ENCODE data around the gene ADRM1.

ADRM1 gene

DNA sequence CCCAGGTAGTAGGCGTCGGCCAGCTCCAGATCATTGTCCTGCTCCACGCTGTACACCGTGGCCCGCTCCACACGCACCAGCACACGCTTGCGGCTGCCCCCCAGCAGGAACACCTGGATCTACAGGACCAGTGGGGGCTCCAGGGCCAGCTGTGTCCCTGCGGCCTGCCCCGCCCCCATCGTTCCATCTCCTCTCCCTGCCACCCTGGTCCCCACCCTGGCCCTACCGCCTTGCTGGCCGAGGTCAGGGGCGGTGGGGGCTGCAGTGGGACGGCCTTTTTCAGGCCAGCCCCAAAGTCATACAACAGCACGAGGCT is 9.8 kb downstream of the ADRM1 start:
- no peak for DNase-seq

DNA sequence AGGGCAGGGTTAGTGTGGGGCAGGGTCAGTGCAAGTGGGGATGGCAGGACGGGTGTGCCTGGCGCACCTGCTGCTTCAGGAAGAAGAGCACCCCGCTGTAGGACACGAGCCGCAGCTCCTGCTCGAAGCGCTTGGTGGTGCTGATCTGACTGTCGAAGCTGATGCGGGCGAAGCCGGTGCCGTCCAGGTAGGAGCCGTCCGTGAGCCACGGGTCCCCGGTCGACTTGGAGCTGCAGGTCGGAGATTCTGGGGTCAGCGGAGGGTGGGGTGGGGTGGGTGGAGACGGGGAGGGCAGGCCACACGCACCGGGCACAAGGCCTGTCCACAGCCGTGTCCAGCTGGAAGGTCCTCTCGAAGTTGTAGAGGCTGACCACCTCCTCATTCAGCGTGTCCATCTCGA is 10.2 kb downstream of the ADRM1 start:
- DNase-seq = no peak

DNA sequence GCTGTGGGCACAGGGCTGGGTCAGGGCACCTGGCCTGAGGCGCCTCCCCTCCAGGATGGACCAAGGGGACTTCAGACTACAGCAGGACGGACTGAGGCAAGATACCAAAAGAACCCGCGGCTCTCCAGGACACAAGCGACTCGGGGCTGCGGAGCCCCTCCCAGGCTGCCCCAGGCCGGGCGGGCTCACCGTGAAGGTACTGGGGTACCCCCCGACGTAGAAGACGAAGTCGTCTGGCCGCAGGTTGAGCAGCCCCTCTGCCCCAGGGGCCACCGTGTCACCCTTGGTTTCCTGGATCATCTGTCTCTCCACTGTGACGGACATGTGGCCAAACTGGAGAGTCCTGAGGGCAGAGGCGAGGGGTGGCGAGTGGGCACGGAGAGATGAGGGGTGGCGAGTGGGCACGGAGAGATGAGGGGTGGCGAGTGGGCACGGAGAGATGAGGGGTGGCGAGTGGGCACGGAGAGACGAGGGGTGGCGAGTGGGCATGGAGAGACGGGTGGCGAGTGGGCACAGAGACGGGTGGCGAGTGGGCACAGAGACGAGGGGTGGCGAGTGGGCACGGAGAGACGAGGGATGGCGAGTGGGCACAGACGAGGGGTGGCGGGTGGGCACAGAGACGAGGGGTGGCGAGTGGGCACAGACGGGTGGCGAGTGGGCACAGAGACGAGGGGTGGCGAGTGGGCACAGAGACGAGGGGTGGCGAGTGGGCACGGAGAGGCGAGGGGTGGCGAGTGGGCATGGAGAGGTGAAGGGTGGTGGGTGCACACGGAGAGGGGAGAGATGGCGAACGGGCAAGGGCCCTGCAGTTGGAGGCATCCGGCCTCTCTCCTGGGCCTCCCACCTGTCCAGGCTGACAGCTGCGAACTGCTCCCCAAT is 10.9 kb downstream of the ADRM1 start:
- DNase-seq = no peak

DNA sequence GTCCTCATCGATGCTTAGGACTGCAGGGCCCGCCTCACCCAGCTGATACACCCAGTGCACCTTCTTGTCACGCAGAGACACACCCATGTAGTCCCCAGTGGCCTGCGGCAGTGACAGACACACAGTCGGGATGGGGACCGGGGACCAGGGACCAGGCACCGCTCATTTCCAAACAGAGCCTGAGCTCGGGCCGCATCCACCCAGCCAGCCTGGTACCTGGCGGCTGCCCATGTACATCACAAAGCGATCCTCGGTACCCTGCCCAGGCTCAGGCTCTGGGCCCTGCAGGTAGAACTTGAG is 11.5 kb downstream of the ADRM1 start:
- no peak for DNase-seq

DNA sequence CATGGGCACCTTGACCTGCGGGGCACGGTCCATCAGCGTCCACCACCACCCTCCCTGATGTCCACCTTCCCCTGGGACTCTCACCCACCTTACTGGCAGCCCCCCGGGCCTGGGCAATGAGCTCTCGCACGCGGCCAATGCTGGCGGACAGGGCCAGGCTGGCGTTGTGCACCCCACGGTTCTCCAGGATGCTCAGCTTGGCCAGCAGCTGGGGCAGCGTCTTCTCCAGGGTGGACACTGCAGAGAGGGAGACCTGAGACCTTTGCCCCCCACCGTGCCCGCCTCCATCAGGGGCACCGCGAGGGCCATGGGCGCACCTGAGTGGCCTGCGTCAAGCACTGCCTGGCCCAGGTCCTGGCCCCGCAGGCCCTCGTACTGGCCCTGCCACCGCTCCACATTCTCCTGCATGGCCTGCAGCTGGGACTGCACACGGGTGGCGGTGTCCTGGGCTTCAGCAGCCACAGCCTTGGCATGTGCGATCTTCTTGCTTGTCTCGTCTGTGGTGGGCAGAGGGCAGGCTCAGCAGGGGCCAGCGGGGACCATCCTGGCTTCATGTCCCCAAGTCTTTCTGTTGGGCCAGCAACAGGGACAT is 12.0 kb downstream of the ADRM1 start:
- DNase-seq = no peak

DNA sequence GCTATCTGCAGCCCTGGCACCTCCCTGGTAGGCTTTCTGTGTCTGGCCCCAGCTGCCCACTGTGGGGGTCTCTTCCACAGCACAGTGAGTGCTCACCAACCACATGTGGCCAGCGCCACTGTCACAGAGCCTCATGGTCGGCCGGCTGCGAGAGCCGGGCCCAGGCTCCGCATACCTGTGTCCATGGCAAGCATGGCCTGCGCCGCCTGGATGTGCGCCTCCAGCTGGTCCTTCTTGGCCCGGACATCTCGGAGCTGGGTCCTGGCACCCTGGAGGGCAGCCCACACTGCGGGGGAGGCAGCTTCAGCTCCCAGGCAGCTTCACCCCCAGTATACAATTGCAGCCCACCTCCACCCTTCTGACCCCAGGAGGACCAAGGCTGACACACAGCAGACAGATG is 13.0 kb downstream of the ADRM1 start:
- DNase-seq = no peak

DNA sequence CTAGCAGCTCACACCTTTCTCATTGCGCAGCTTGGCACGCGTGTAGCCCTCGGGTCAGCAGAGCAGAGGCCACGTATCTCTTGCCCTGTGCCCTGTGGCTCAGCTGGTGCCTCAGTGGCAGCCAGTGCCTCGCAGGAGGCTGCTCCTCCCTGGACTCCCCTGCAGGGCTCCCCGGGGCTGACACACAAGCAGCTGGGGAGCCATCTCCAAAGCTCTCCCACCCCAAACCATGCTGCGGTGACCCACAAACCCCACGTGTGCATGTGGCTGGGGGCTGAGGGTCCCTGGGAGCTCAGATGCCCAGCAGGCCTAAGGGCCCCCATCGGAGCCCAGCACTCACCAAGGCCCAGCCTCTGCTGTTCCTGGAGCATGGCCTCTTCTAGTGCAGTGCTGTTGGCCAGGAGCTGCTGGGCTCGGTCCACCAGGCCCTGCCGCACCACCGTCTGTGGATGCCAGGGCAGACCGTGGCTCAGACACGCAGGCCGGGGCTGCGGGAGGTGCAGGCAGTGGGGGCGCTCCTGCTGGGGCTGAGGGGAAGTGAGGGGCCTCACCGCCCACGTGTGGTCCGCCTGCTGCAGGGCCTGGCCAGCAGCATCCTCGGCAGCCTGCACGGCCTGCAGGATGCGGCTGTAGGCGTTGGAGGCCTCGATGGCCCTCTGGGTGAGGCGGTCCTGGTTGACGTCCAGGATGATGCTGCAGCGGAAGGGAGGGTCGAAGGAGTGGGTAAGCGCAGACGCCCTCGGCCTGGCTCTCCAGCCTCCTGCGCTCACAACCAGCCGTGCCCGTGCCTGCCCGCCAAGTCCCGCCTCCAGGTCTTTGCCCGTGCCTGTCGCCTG is 13.8 kb downstream of the ADRM1 start:
- DNase-seq = no peak

DNA sequence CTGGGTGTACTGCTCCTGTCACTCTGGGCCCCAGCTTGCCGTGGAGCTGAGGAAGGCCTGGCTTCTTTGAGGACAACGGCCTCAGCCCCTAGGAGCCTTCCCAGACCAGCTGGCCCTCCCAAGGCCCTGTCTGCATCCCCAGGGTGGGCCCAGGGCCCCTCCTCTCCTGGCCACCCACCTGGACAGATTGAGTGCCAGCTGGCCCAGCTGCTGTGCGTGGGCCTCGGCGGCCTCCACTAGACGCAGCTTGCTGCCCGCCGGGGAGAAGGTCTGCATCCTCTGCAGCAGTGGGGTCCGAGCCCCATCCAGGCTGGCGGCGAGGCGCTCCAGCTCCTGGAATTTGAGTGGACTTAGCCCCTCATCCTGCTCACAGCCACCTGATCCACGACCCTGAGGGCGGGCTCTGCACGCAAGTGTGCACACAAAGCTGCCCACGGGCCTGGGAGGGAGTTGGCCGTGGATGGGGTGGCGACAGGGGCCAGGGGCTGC is 14.4 kb downstream of the ADRM1 start:
- no peak for DNase-seq

DNA sequence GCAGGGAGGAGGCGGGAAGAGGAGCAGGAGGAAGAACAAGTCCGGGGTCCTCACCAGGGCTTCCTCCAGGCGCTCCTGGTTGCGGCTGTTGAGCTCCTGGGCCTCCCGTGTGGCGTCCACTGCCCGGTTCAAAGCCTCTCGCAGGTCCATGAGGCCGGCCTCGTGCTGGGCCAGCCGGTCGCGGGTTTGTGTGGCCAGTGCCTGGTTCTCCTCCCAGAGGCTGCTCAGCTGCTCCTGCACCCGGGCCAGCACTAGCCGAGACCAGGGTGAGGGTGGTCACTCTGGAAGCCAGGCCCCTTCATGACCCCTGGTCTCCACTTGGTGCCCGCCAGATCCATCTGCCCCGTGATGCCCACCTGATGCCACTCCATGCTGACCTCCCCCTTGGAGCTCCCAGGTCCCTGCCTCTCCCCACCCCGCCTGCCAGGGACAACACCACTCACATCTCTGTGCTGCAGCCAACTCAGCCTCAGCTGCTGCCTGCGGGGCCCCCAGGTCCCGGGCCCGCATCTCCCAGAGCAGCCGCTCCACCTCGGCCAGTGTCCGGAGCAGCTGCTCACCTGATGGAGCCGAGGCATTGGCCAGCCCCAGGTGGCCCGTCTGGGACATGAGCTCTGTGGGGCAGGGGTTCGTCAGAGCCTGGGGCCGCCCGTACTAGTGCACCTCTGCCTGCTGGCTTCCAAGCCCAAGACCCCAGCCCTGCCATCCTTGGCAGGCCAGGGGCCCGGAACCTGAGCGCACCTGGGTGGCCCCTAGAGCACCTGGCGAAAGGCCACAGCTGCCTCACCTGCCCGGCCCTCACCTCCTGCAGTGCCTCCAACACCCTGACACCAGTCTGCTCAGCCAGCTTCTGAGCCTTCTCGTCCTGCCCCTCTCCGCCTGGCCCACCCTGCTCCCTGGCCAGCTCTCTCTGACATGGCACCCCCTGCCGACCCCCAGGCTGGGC is 15.9 kb downstream of the ADRM1 start:
- DNase-seq = no peak

DNA sequence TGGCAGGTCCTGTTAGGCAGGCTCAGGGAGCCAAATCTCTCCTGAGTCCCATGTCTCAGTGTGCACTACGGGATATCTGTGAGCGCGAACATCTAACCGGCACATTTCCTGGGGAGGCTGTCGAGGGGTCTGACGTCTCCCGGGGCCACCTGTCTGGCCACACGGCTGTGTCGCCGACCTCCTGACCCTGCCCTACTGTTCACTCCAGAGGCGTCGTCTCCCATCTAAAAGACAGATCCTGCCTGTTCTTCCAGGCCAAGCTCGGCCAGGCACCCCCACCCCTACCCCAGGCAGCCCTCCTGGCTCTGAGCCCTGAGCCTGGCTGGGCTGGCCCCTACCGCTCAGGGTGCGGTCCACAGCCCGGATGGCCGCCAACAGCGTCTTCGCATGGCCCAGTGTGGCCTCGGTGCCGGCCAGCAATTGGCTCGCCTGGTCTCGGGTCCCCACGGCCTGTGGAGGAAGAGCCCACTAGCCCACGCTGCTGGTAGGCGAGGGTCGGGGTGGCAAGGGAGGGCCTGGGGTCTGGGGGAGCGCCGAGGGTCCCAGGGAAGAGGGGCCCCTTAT is 16.6 kb downstream of the ADRM1 start:
- DNase-seq = no peak

DNA sequence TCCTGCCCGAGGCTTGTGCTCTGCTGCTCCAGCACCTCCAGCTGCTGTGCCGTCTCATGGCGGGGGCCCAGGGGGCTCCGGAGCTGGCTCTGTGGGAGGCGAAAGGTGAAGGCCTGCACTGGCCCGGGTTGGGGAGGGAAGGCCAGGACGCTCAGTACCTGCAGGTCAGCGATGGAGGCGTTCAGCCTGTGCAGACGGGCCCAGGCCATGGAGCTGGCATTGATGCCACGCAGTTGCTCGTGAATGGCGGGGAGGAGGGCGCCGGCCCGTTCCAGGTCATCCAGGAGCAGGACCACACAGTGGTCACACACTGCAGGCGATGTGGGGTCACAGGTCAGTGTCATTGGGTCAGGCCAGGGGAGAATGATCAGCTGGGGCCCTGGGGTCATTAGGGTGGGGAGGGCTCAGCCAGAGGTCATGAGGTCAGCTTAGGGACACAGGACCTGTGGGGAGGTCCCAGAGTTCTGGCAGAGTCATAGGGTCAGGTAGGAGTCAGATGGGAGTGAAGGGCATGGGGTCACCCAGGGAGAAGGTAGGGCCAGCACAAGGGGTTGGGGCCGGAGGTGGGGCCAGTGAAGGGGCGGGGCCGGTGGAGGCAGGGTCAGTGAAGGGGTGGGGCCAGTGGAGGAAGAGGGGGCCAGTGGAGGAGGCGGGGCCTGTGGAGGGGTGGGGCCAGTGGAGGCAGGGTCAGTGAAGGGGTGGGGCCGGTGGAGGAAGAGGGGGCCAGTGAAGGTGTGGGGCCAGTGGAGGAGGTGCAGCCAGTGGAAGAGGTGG is 18.0 kb downstream of the ADRM1 start:
- no peak for DNase-seq

DNA sequence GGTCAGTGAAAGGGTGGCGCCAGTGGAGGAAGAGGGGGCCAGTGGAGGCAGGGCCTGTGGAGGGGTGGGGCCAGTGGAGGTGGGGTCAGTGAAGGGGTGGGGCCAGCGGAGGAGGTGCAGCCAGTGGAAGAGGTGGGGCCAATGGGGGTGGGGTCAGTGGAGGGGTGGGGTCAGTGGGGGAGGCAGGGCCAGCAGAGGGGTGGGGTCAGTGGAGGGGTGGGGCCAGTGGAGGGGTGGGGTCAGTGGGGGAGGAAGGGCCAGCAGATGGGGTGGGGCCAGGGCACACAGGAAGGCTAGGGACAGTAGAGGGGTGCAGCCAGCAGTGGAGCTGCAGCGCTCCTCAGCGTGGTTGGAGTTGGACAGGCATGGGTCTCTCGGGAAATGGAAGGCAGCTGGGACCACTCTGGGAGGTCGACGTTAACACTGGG is 18.7 kb downstream of the ADRM1 start:
- peak in 1 of 6 experiments; percentile 36 for DNase-seq

DNA sequence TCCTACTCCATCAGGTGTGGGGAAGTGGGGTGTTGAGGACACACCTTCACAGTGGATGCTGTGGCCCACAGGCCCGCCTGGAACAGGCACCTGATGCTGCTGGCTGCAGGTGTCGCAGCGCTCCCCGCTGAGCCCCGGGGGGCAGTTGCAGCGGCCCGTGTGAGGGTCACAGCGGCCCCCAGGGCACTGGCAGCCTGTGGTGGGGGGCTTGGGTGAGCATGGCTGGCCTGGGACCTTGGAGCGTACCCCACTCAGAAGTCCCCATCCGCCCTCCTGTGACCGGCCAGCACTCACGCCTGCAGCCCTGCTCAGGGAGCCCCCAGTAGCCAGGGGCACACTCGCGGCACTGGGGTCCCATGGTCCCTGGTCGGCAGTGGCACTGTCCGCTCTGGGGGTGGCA is 19.2 kb downstream of the ADRM1 start:
- DNase-seq = no peak

DNA sequence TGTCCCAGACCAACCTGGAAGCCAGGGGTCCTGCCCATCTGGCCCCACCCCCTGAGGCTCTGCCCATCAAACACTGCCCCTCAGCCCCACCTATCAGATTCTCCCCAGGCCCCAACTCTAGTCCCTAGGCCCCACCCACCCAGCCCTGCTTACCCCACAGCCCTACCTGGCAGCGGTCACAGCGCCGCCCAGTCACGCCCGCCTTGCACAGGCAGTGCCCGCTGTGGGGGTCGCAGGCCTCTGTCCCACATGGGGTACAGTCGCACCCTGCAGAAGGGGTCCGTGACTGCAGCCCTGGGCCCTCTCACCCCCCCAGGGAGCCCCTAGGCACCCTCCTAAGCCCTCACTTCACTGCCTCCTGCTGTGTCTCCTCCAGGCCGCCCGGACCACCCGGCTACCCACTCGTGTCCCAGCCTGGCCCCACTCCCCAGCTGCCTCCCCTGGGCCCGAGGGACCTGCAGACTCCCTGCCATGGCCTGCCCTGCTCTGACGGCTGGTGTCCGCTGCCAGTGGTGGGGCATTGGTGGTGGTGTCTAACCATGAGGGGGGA is 19.8 kb downstream of the ADRM1 start:
- DNase-seq = no peak

DNA sequence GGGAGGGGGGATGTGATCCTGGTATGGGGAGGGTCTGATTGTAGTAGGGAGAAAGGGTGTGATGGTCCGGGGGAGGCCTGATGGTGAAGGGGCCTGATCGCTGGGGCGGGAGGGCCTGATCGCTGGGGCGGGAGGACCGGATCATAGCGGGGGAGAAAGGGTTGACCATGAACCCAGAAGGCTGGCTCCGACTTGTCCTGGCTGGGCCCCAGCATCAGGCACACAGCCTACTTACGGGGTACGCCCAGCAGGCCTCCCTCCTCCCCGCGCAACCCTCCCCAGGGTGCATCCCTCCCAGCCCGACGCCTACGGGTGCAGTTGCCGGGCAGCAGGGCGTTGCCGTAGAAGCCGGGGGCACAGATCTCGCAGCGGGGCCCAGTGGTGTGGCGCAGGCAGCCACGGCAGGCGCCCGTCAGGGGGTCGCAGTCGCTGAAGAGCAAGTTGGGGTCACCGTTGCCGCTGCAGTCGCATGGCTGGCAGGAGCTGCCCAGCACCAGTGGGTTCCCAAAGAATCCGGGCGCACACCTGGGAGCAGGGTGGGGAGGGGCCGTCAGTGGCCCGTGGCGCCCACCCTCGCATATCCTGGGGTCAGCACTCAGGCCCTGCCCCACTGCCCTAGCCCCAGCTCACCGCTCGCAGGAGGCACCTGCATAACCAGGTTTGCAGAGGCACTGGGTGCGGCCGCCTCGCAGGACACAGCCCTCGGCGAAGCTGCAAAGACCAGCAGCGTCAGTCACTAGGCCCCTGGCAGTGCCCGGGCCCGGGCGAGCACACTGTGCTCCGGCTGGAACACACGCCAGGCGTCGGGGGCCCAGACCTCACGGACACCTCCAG is 20.6 kb downstream of the ADRM1 start:
- DNase-seq = no peak

DNA sequence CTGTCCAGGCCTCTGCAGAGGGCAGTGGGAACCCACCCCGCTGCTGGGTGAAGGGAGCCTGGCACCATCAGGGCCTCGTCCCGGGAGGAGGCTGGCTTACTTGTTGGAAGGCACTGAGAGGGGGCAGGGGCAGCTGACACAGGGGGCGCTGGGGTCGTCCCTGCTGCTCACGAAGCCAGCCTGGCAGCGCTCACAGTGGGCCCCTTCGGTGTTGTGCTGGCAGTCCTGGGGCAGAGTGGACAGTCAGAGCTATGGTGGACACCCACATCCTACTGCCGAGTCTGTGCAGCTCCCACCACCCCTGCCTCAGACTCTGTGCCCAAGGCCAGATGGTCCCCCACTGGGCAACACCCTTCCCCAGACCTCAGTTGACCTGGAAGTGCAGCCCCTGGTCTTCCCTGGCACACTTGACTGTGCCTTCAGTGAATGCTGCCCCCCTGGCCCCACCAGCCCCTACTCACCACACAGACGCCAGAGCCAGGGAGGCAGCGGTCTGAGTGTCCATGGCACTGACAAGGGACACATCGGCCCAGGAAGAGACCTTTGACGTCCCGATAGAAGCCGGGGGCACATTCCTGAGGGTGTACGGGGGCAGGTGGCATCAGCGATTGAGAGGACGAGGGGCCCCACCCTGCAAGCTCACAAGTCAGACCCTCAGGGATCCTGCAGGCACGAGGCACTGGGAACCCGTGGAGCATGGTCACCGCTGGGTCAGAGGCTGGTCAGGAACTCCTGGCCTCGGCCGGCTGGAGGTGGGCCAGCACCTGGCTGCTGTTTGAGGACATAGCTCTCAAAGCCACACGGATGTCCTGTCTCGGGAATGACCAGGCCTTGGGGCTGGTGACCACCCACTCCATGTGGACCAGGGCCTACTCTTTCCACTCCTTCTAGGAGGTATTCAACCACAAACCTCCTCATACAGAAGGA is 21.4 kb downstream of the ADRM1 start:
- no peak for DNase-seq

DNA sequence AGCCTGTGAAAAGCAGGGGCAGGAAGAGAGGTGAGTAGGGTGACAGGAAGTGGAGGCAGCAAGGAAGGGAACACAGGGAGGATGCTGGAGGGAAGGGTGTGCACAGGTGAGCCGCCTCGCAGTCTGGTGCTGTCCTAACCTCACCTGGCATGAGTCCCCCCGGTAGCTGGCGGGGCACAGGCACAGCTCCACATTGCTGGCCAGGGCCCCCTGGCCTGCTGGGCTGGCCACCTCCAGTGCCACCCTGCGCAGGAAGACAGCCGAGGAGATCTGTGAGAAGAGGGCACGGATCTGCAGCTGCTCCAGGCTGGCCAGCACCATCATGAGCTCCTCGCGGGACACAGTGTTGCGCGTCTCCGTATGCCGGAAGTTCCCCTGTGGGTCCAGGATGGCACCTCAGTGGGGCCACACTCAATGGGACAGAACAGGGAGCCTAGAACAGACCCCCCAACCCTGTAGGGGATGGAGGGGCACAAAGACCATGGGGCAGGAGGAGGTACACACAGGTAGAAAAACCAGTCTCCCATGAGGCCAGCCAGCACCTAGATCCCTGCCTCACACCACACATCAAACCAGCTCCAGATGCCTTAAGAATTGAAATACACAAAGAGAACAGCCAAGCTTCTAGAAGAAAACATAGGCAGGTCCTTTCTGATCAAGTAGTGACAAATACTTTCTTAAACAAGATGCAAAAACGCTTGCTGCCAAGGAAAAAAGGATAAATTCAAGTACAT is 22.5 kb downstream of the ADRM1 start:
- DNase-seq = no peak

DNA sequence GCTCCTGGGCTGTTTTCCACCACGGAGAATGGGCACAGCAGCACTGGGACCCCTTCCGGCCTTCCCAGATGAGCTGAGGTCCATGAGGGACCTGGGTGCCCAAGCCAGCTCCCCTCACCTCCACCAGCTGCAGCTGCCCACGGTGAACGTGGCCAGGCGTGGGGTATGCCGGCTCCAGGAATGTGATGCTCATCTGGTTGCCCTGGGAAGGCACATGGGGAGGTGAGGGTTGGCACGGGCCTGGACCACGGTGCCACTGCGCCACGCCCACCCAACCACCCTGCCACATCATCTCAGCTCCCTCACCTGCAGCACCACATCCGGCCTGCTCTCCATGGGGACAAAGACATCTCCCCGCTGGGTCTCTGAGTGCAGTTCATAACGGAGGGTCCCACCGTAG is 23.8 kb downstream of the ADRM1 start:
- DNase-seq = no peak
